IPS-18c (cell line): Measurements from ENCODE around the gene RAB40C.

Experiments
- H3K4me3 ChIP-seq: 2 replicates; pipeline ENCODE4 v1.7.0; 2013; ENCODE audit warnings: low read depth, mild to moderate bottlenecking, low read length, moderate library complexity; ENCODE audit not compliant: insufficient read depth
- H3K9me3 ChIP-seq: one replicate; pipeline ENCODE4 v1.6.1; 2013; ENCODE audit warnings: mild to moderate bottlenecking, low read length, moderate library complexity; ENCODE audit not compliant: control insufficient read depth, insufficient read depth

Gene RAB40C

GRCh38 chr16:620700-621525, 31.0 kb downstream of the RAB40C start:
- Histone ChIP-seq H3K4me3 (no peak overlapping the region), H3K9me3 (no peaks in the 10 kb centered on the region)

GRCh38 chr16:621526-622105, 31.8 kb downstream of the RAB40C start:
- no peak overlapping the region for H3K4me3 ChIP-seq
- H3K9me3 ChIP-seq, result no peaks in the 10 kb centered on the region

GRCh38 chr16:622920-623280, 33.0 kb downstream of the RAB40C start:
- Histone ChIP-seq H3K4me3 (no peak overlapping the region), H3K9me3 (no peaks in the 10 kb centered on the region)

- no peak overlapping the region for H3K4me3 ChIP-seq
- H3K9me3 ChIP-seq, result no peaks in the 10 kb centered on the region
Measured at GRCh38 chr16:624526-625070, 34.7 kb downstream of the RAB40C start.

- Histone ChIP-seq H3K4me3 (no peak overlapping the region), H3K9me3 (no peaks in the 10 kb centered on the region)
Measured at GRCh38 chr16:625117-625976, 35.5 kb downstream of the RAB40C start.

GRCh38 chr16:625977-626765, 36.3 kb downstream of the RAB40C start:
- Histone ChIP-seq H3K4me3 (no peak overlapping the region), H3K9me3 (no peaks in the 10 kb centered on the region)

GRCh38 chr16:626787-627453, 37.1 kb downstream of the RAB40C start:
- no peaks in the 10 kb centered on the region for H3K9me3 ChIP-seq
- H3K4me3 ChIP-seq, result no peak overlapping the region

GRCh38 chr16:627454-628239, 37.8 kb downstream of the RAB40C start:
- H3K4me3 ChIP-seq, result no peak overlapping the region
- H3K9me3 ChIP-seq, result no peaks in the 10 kb centered on the region

- Histone ChIP-seq H3K4me3 (no peak overlapping the region), H3K9me3 (no peaks in the 10 kb centered on the region)
Measured at GRCh38 chr16:628321-629061, 38.6 kb downstream of the RAB40C start.

- H3K4me3 ChIP-seq, result no peak overlapping the region
- H3K9me3 ChIP-seq, result no peaks in the 10 kb centered on the region
Measured at GRCh38 chr16:629185-629832, 39.4 kb downstream of the RAB40C start.

- Histone ChIP-seq H3K9me3 (no peaks in the 10 kb centered on the region), H3K4me3 (no peak overlapping the region)
Measured at GRCh38 chr16:629833-630248, 40.0 kb downstream of the RAB40C start.

GRCh38 chr16:630249-630814, 40.5 kb downstream of the RAB40C start:
- H3K4me3 ChIP-seq, result no peak overlapping the region; the same call in 1 of the 2 replicates
- H3K9me3 ChIP-seq, result no peaks in the 10 kb centered on the region

GRCh38 chr16:630815-631405, 41.0 kb downstream of the RAB40C start, which contains the start of gene WFIKKN1:
Gene WFIKKN1, plus strand, starts transcription at chr16:630985. Its CDS starts 269 bp downstream, at chr16:631254.
- H3K4me3 ChIP-seq, result peak within 1 kb of the TSS; percentile 48

GRCh38 chr16:631808-632358, 42.0 kb downstream of the RAB40C start:
- Histone ChIP-seq H3K4me3 (no peak overlapping the region), H3K9me3 (no peaks in the 10 kb centered on the region)

More at GRCh38 chr16:630815-631405, 41.0 kb downstream of the RAB40C start, which contains the start of gene WFIKKN1:
- no peaks in the 10 kb centered on the region for H3K9me3 ChIP-seq
